Measurements from ENCODE around the gene C10orf88.
A peak's percentile ranks its signal among the peaks of the same experiment; 100 is the strongest.

The C10orf88 gene

GRCh38 chr10:122953902-122954730 is at the start of gene C10orf88:
Gene C10orf88 (minus strand): TSS chr10:122954227. CDS start chr10:122954178, 49 bp downstream.
- H3K27me3 ChIP-seq (ENCODE audit: control insufficient read depth, insufficient read depth, low read length): peaks cover 31% of the 10 kb centered on the region
- no peaks in the 10 kb centered on the region for H3K4me1 ChIP-seq (ENCODE audit: control insufficient read depth, insufficient read depth, low read length)
- H3K27ac ChIP-seq (ENCODE audit: low read depth, low read length): peak within 1 kb of the TSS; percentile 82
- peaks cover 9% of the 10 kb centered on the region for H3K9me3 ChIP-seq (ENCODE audit: control insufficient read depth, insufficient read depth, low read length)
- H3K4me3 ChIP-seq (ENCODE audit: low read depth, low read length): peak within 1 kb of the TSS; percentile 81
- H3K36me3 ChIP-seq (ENCODE audit: control insufficient read depth, insufficient read depth, low read length): peaks cover 9% of the 10 kb centered on the region
- peak within 1 kb of the TSS; percentile 73 for H3K9ac ChIP-seq (ENCODE audit: low read depth, low read length)

- Histone ChIP-seq H3K9ac (ENCODE audit: low read depth, low read length) (no peak overlapping the region), H3K9me3 (ENCODE audit: control insufficient read depth, insufficient read depth, low read length) (no peaks in the 10 kb centered on the region), H3K36me3 (ENCODE audit: control insufficient read depth, insufficient read depth, low read length) (peaks cover 17% of the 10 kb centered on the region), H3K27me3 (ENCODE audit: control insufficient read depth, insufficient read depth, low read length) (no peaks in the 10 kb centered on the region), H3K27ac (ENCODE audit: low read depth, low read length) (no peak overlapping the region), H3K4me1 (ENCODE audit: control insufficient read depth, insufficient read depth, low read length) (peaks cover 3% of the 10 kb centered on the region; the same call in 1 of the 2 replicates), H3K4me3 (ENCODE audit: low read depth, low read length) (no peak overlapping the region)
Observed at GRCh38 chr10:123001370-123001769, 47.3 kb upstream of the C10orf88 start.

GRCh38 chr10:123000155-123000554 is 46.1 kb upstream of the C10orf88 start:
- Histone ChIP-seq H3K27me3 (ENCODE audit: control insufficient read depth, insufficient read depth, low read length) (no peaks in the 10 kb centered on the region), H3K9me3 (ENCODE audit: control insufficient read depth, insufficient read depth, low read length) (no peaks in the 10 kb centered on the region), H3K36me3 (ENCODE audit: control insufficient read depth, insufficient read depth, low read length) (peaks cover 27% of the 10 kb centered on the region), H3K9ac (ENCODE audit: low read depth, low read length) (no peak overlapping the region; the same call in 1 of the 2 replicates), H3K27ac (ENCODE audit: low read depth, low read length) (no peak overlapping the region), H3K4me3 (ENCODE audit: low read depth, low read length) (no peak overlapping the region), H3K4me1 (ENCODE audit: control insufficient read depth, insufficient read depth, low read length) (peaks cover 3% of the 10 kb centered on the region; the same call in 1 of the 2 replicates)

- Histone ChIP-seq H3K4me3 (ENCODE audit: low read depth, low read length) (no peak overlapping the region), H3K4me1 (ENCODE audit: control insufficient read depth, insufficient read depth, low read length) (peaks cover 3% of the 10 kb centered on the region; the same call in 1 of the 2 replicates), H3K9me3 (ENCODE audit: control insufficient read depth, insufficient read depth, low read length) (no peaks in the 10 kb centered on the region), H3K9ac (ENCODE audit: low read depth, low read length) (no peak overlapping the region), H3K27me3 (ENCODE audit: control insufficient read depth, insufficient read depth, low read length) (no peaks in the 10 kb centered on the region), H3K27ac (ENCODE audit: low read depth, low read length) (no peak overlapping the region), H3K36me3 (ENCODE audit: control insufficient read depth, insufficient read depth, low read length) (peaks cover 34% of the 10 kb centered on the region)
Observed at GRCh38 chr10:122999347-122999746, 45.3 kb upstream of the C10orf88 start.

GRCh38 chr10:122998934-122999333 is 44.9 kb upstream of the C10orf88 start:
- no peak overlapping the region for H3K9ac ChIP-seq (ENCODE audit: low read depth, low read length)
- H3K4me3 ChIP-seq (ENCODE audit: low read depth, low read length): no peak overlapping the region
- no peaks in the 10 kb centered on the region for H3K27me3 ChIP-seq (ENCODE audit: control insufficient read depth, insufficient read depth, low read length)
- H3K9me3 ChIP-seq (ENCODE audit: control insufficient read depth, insufficient read depth, low read length): no peaks in the 10 kb centered on the region
- peaks cover 3% of the 10 kb centered on the region; the same call in 1 of the 2 replicates for H3K4me1 ChIP-seq (ENCODE audit: control insufficient read depth, insufficient read depth, low read length)
- H3K27ac ChIP-seq (ENCODE audit: low read depth, low read length): no peak overlapping the region
- H3K36me3 ChIP-seq (ENCODE audit: control insufficient read depth, insufficient read depth, low read length): peaks cover 36% of the 10 kb centered on the region

- Histone ChIP-seq H3K4me1 (ENCODE audit: control insufficient read depth, insufficient read depth, low read length) (peaks cover 3% of the 10 kb centered on the region; the same call in 1 of the 2 replicates), H3K4me3 (ENCODE audit: low read depth, low read length) (no peak overlapping the region), H3K36me3 (ENCODE audit: control insufficient read depth, insufficient read depth, low read length) (peaks cover 41% of the 10 kb centered on the region), H3K9me3 (ENCODE audit: control insufficient read depth, insufficient read depth, low read length) (no peaks in the 10 kb centered on the region), H3K27me3 (ENCODE audit: control insufficient read depth, insufficient read depth, low read length) (no peaks in the 10 kb centered on the region), H3K9ac (ENCODE audit: low read depth, low read length) (no peak overlapping the region), H3K27ac (ENCODE audit: low read depth, low read length) (no peak overlapping the region)
Observed at GRCh38 chr10:122998360-122998917, 44.4 kb upstream of the C10orf88 start.

- Histone ChIP-seq H3K9ac (ENCODE audit: low read depth, low read length) (no peak overlapping the region), H3K36me3 (ENCODE audit: control insufficient read depth, insufficient read depth, low read length) (peaks cover 47% of the 10 kb centered on the region), H3K9me3 (ENCODE audit: control insufficient read depth, insufficient read depth, low read length) (no peaks in the 10 kb centered on the region), H3K27ac (ENCODE audit: low read depth, low read length) (no peak overlapping the region), H3K27me3 (ENCODE audit: control insufficient read depth, insufficient read depth, low read length) (no peaks in the 10 kb centered on the region), H3K4me3 (ENCODE audit: low read depth, low read length) (no peak overlapping the region), H3K4me1 (ENCODE audit: control insufficient read depth, insufficient read depth, low read length) (peaks cover 3% of the 10 kb centered on the region; the same call in 1 of the 2 replicates)
Observed at GRCh38 chr10:122997864-122998263, 43.8 kb upstream of the C10orf88 start.

GRCh38 chr10:122995936-122996335 is 41.9 kb upstream of the C10orf88 start:
- Histone ChIP-seq H3K4me3 (ENCODE audit: low read depth, low read length) (no peak overlapping the region), H3K9ac (ENCODE audit: low read depth, low read length) (no peak overlapping the region), H3K9me3 (ENCODE audit: control insufficient read depth, insufficient read depth, low read length) (no peaks in the 10 kb centered on the region), H3K4me1 (ENCODE audit: control insufficient read depth, insufficient read depth, low read length) (peaks cover 3% of the 10 kb centered on the region; the same call in 1 of the 2 replicates), H3K27ac (ENCODE audit: low read depth, low read length) (no peak overlapping the region), H3K36me3 (ENCODE audit: control insufficient read depth, insufficient read depth, low read length) (peaks cover 62% of the 10 kb centered on the region), H3K27me3 (ENCODE audit: control insufficient read depth, insufficient read depth, low read length) (no peaks in the 10 kb centered on the region)

GRCh38 chr10:122993797-122994336 is 39.8 kb upstream of the C10orf88 start:
- H3K27me3 ChIP-seq (ENCODE audit: control insufficient read depth, insufficient read depth, low read length): no peaks in the 10 kb centered on the region
- no peak overlapping the region for H3K9ac ChIP-seq (ENCODE audit: low read depth, low read length)
- no peak overlapping the region for H3K4me3 ChIP-seq (ENCODE audit: low read depth, low read length)
- H3K27ac ChIP-seq (ENCODE audit: low read depth, low read length): no peak overlapping the region
- H3K9me3 ChIP-seq (ENCODE audit: control insufficient read depth, insufficient read depth, low read length): no peaks in the 10 kb centered on the region
- peaks cover 68% of the 10 kb centered on the region for H3K36me3 ChIP-seq (ENCODE audit: control insufficient read depth, insufficient read depth, low read length)
- no peaks in the 10 kb centered on the region for H3K4me1 ChIP-seq (ENCODE audit: control insufficient read depth, insufficient read depth, low read length)

- Histone ChIP-seq H3K4me3 (ENCODE audit: low read depth, low read length) (no peak overlapping the region), H3K27me3 (ENCODE audit: control insufficient read depth, insufficient read depth, low read length) (no peaks in the 10 kb centered on the region), H3K9me3 (ENCODE audit: control insufficient read depth, insufficient read depth, low read length) (no peaks in the 10 kb centered on the region), H3K4me1 (ENCODE audit: control insufficient read depth, insufficient read depth, low read length) (no peaks in the 10 kb centered on the region), H3K9ac (ENCODE audit: low read depth, low read length) (no peak overlapping the region), H3K27ac (ENCODE audit: low read depth, low read length) (no peak overlapping the region), H3K36me3 (ENCODE audit: control insufficient read depth, insufficient read depth, low read length) (peaks cover 54% of the 10 kb centered on the region)
Observed at GRCh38 chr10:122992031-122992585, 38.1 kb upstream of the C10orf88 start.
